ENCODE measurements around the gene GPC6.

- TF ChIP-seq LEF1 (IDR thresholded peaks at IDR 0.05; ENCODE audit: borderline replicate concordance) (no peak), BHLHE40 (IDR thresholded peaks at IDR 0.05; ENCODE audit: borderline replicate concordance) (no peak), FOXK2 (IDR thresholded peaks at IDR 0.05) (no peak), CTBP1 (IDR thresholded peaks at IDR 0.05; ENCODE audit: borderline replicate concordance) (no peak), FOXA1 (IDR thresholded peaks at IDR 0.05) (no peak), ELF4 (IDR thresholded peaks at IDR 0.05) (no peak), PKNOX1 (IDR thresholded peaks at IDR 0.05) (no peak)
Measured at GRCh38 chr13:93603043-93603442, 376.4 kb downstream of the GPC6 start.
